ENCODE measurements around the gene MAGIX.

Gene MAGIX

DNA sequence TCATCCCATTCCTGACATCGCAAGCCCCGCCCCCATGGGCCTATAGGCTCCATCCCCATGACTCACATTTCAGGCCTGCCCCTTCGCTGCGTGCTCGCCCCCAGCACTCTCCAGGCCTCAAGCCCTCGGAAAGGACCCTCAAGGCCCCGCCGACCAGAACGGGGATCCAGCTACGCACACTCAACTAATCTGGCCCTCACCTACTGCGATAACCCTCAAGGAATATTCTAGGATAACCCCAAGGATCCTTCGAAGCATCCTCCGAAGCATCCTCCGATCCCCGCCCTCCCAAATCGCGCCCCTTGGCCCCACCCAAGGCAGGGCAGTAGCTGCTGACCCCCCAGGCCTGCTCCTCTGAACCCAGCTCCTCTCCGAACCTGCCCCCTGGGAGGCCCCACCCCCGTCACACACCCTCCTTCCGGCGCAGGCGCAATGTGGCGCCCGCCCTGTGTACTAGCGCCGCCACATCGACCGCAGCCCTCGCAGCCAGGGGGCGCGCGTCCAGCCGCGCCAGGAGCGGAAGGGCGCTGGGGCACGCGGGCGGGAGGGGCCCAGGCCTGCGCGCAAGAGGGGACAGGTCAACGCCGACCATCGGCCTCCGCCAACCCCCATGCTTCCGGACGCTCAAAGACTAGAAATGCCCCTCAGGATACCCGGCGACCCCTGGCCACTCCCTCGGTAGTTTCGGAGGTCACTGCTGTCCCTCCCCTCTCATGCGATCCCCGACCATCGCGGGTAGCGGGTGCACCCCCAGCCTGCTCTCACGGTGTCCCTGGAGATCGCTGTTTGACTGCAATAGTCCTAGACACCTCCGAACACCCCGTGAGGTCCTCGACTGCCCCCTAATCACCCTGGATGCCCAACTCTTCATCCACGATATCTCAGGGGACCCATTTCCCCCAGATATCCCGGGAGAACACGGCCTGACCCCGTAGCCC is 6.4 kb upstream of the MAGIX start (continued):
- TF ChIP-seq, protein P1, sequence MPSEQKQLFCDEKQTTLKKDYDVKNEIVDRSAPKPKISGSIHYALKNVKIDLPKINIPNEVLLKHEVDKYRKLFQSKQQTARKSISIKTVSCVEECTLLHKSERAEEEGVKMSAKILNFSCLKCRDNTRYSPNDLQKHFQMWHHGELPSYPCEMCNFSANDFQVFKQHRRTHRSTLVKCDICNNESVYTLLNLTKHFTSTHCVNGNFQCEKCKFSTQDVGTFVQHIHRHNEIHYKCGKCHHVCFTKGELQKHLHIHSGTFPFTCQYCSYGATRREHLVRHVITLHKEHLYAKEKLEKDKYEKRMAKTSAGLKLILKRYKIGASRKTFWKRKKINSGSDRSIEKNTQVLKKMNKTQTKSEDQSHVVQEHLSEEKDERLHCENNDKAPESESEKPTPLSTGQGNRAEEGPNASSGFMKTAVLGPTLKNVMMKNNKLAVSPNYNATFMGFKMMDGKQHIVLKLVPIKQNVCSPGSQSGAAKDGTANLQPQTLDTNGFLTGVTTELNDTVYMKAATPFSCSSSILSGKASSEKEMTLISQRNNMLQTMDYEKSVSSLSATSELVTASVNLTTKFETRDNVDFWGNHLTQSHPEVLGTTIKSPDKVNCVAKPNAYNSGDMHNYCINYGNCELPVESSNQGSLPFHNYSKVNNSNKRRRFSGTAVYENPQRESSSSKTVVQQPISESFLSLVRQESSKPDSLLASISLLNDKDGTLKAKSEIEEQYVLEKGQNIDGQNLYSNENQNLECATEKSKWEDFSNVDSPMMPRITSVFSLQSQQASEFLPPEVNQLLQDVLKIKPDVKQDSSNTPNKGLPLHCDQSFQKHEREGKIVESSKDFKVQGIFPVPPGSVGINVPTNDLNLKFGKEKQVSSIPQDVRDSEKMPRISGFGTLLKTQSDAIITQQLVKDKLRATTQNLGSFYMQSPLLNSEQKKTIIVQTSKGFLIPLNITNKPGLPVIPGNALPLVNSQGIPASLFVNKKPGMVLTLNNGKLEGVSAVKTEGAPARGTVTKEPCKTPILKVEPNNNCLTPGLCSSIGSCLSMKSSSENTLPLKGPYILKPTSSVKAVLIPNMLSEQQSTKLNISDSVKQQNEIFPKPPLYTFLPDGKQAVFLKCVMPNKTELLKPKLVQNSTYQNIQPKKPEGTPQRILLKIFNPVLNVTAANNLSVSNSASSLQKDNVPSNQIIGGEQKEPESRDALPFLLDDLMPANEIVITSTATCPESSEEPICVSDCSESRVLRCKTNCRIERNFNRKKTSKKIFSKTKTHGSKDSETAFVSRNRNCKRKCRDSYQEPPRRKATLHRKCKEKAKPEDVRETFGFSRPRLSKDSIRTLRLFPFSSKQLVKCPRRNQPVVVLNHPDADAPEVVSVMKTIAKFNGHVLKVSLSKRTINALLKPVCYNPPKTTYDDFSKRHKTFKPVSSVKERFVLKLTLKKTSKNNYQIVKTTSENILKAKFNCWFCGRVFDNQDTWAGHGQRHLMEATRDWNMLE (tag by site-specific recombination; conservative IDR thresholded peaks at IDR 0.05; ENCODE audit: low read depth): no peak
- TF ChIP-seq, protein P2, sequence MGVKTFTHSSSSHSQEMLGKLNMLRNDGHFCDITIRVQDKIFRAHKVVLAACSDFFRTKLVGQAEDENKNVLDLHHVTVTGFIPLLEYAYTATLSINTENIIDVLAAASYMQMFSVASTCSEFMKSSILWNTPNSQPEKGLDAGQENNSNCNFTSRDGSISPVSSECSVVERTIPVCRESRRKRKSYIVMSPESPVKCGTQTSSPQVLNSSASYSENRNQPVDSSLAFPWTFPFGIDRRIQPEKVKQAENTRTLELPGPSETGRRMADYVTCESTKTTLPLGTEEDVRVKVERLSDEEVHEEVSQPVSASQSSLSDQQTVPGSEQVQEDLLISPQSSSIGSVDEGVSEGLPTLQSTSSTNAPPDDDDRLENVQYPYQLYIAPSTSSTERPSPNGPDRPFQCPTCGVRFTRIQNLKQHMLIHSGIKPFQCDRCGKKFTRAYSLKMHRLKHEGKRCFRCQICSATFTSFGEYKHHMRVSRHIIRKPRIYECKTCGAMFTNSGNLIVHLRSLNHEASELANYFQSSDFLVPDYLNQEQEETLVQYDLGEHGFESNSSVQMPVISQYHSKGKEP (tag by site-specific recombination; IDR thresholded peaks at IDR 0.05): no peak
- TF ChIP-seq ZNF354C (tag by site-specific recombination; IDR thresholded peaks at IDR 0.05; ENCODE audit: borderline replicate concordance, low read depth) (no peak), ZNF768 (tag by site-specific recombination; IDR thresholded peaks at IDR 0.05) (no peak), ZNF830 (tag by site-specific recombination; IDR thresholded peaks at IDR 0.05; ENCODE audit: low read depth) (no peak), ZNF341 (tag by site-specific recombination; IDR thresholded peaks at IDR 0.05; ENCODE audit: low read depth) (no peak), ZBTB21 (tag by site-specific recombination; IDR thresholded peaks at IDR 0.05) (no peak), ZNF660 (tag by site-specific recombination; IDR thresholded peaks at IDR 0.05) (no peak), ZNF211 (tag by site-specific recombination; IDR thresholded peaks at IDR 0.05; ENCODE audit: low read depth) (no peak), KLF10 (tag by site-specific recombination; IDR thresholded peaks at IDR 0.05) (peak; percentile 91), TCF7L2 (IDR thresholded peaks at IDR 0.05; ENCODE audit: borderline replicate concordance, low read depth, low read length) (no peak), ZNF132 (tag by site-specific recombination; IDR thresholded peaks at IDR 0.05; ENCODE audit: borderline replicate concordance) (no peak), ZNF510 (tag by site-specific recombination; IDR thresholded peaks at IDR 0.05; ENCODE audit: insufficient replicate concordance) (no peak), KLF8 (tag by site-specific recombination; IDR thresholded peaks at IDR 0.05) (peak; percentile 90), ZNF747 (tag by site-specific recombination; IDR thresholded peaks at IDR 0.05) (no peak), HOXC10 (CRISPR knock-in tag; IDR thresholded peaks at IDR 0.05) (no peak), ZNF302 (tag by site-specific recombination; IDR thresholded peaks at IDR 0.05; ENCODE audit: low read depth) (no peak), OVOL3 (tag by site-specific recombination; IDR thresholded peaks at IDR 0.05) (0 out of 2 replicates have a peak, but pooled peaks have one; percentile 31), SCRT1 (tag by site-specific recombination; IDR thresholded peaks at IDR 0.05; ENCODE audit: borderline replicate concordance) (no peak), ZNF837 (tag by site-specific recombination; IDR thresholded peaks at IDR 0.05) (no peak), ZFHX2 (tag by site-specific recombination; conservative IDR thresholded peaks at IDR 0.05) (0 out of 2 replicates have a peak, but pooled peaks have one; percentile 27)
- TF ChIP-seq, protein P3, sequence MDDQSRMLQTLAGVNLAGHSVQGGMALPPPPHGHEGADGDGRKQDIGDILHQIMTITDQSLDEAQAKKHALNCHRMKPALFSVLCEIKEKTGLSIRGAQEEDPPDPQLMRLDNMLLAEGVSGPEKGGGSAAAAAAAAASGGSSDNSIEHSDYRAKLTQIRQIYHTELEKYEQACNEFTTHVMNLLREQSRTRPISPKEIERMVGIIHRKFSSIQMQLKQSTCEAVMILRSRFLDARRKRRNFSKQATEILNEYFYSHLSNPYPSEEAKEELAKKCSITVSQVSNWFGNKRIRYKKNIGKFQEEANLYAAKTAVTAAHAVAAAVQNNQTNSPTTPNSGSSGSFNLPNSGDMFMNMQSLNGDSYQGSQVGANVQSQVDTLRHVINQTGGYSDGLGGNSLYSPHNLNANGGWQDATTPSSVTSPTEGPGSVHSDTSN (CRISPR knock-in tag; IDR thresholded peaks at IDR 0.05): no peak
- TF ChIP-seq, protein P4, sequence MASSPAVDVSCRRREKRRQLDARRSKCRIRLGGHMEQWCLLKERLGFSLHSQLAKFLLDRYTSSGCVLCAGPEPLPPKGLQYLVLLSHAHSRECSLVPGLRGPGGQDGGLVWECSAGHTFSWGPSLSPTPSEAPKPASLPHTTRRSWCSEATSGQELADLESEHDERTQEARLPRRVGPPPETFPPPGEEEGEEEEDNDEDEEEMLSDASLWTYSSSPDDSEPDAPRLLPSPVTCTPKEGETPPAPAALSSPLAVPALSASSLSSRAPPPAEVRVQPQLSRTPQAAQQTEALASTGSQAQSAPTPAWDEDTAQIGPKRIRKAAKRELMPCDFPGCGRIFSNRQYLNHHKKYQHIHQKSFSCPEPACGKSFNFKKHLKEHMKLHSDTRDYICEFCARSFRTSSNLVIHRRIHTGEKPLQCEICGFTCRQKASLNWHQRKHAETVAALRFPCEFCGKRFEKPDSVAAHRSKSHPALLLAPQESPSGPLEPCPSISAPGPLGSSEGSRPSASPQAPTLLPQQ (tag by site-specific recombination; IDR thresholded peaks at IDR 0.05): peak; percentile 70
- TF ChIP-seq, protein P5, sequence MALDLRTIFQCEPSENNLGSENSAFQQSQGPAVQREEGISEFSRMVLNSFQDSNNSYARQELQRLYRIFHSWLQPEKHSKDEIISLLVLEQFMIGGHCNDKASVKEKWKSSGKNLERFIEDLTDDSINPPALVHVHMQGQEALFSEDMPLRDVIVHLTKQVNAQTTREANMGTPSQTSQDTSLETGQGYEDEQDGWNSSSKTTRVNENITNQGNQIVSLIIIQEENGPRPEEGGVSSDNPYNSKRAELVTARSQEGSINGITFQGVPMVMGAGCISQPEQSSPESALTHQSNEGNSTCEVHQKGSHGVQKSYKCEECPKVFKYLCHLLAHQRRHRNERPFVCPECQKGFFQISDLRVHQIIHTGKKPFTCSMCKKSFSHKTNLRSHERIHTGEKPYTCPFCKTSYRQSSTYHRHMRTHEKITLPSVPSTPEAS (tag by site-specific recombination; IDR thresholded peaks at IDR 0.05): no peak
- TF ChIP-seq, protein P6, sequence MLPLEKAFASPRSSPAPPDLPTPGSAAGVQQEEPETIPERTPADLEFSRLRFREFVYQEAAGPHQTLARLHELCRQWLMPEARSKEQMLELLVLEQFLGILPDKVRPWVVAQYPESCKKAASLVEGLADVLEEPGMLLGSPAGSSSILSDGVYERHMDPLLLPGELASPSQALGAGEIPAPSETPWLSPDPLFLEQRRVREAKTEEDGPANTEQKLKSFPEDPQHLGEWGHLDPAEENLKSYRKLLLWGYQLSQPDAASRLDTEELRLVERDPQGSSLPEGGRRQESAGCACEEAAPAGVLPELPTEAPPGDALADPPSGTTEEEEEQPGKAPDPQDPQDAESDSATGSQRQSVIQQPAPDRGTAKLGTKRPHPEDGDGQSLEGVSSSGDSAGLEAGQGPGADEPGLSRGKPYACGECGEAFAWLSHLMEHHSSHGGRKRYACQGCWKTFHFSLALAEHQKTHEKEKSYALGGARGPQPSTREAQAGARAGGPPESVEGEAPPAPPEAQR (tag by site-specific recombination; IDR thresholded peaks at IDR 0.05): no peak

All from HEK293 (cell line).